AG04450 (cell line): ENCODE results near the gene CRYL1. TPM values are rescaled to one million over a fixed set of nuclear protein-coding genes. Genes with fewer than 3 reads are reported as not detected.

Experiments used
- CTCF ChIA-PET: fragments of 300-600, 350-600 bp; formaldehyde crosslinking; extraction: SDS; loops from one replicate; lab custom pipeline; 2022; ENCODE audit warnings: antibody characterized with exemption, inconsistent platforms; lab: Charles Lee
- POLR2A ChIA-PET: fragments of 350-600 bp; formaldehyde crosslinking; extraction: SDS; loops from one replicate; lab custom pipeline; 2021; ENCODE audit warnings: antibody characterized with exemption, inconsistent platforms; lab: Yijun Ruan, JAX
- DNase-seq: peaks from one replicate; pipeline ENCODE4 v3.0.0-alpha.2; 2011; ENCODE audit warnings: low read depth, low spot score
- H3K27ac ChIP-seq: one replicate; pipeline ENCODE4 v1.5.1; 2012; ENCODE audit warnings: low read depth, low read length, control low read depth
- H3K27me3 ChIP-seq: one replicate; pipeline ENCODE4 v1.6.0; 2012; ENCODE audit warnings: low read length; ENCODE audit not compliant: control insufficient read depth, insufficient read depth
- H3K4me3 ChIP-seq: 2 replicates; pipeline ENCODE4 v1.5.1; 2011; ENCODE audit warnings: mild to moderate bottlenecking, low read depth, low read length, control low read depth
- H3K9me3 ChIP-seq: 2 replicates; pipeline ENCODE4 v1.5.1; 2012; ENCODE audit warnings: low read length; ENCODE audit not compliant: control insufficient read depth, insufficient read depth
- polyA plus RNA-seq: library from polyadenylated mRNA; depleted of rRNA; stranded (reverse); fragments of >200 nt; gene quantifications from 2 replicates; pipeline ENCODE4 v1.2.3, GENCODE V29; 2011
- TF ChIP-seq, protein P1 (sequence below): IDR thresholded peaks from 2 replicates; pipeline ENCODE4 v1.5.1; 2011; ENCODE audit warnings: low read depth, low read length, control low read depth, inconsistent platforms

CRYL1 gene
- polyA plus RNA-seq, 1 experiment: 21.6 TPM

DNA sequence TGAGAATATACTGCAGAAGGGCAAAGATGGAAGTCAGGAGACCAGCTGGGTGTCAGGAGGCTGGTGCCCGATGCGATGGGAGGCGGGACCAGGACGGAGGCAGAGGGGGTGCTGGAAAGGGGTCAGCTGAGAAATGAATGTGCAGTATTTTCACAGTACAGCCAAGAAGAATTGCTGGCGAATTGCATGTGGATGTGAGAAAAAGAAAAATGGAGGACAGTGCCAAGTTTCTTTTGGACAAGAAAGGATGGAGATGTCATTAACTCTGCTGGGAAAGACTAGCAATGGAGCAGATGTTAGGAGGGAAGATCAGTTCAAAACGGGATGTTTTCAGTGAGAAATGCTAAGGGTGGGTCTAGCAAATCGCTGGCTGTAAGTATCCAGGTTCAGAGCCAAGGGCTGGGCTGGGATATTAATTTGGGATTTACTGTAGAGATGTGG is 7.0 kb downstream of the CRYL1 start:
- Histone ChIP-seq H3K4me3 (no peak overlapping the region), H3K9me3 (no peaks in the 10 kb centered on the region; the same call in 1 of the 2 replicates), H3K27ac (no peak overlapping the region), H3K27me3 (no peaks in the 10 kb centered on the region)
- CTCF ChIA-PET: no interaction called here
- POLR2A ChIA-PET: no interaction called here
- TF ChIP-seq, protein P1, sequence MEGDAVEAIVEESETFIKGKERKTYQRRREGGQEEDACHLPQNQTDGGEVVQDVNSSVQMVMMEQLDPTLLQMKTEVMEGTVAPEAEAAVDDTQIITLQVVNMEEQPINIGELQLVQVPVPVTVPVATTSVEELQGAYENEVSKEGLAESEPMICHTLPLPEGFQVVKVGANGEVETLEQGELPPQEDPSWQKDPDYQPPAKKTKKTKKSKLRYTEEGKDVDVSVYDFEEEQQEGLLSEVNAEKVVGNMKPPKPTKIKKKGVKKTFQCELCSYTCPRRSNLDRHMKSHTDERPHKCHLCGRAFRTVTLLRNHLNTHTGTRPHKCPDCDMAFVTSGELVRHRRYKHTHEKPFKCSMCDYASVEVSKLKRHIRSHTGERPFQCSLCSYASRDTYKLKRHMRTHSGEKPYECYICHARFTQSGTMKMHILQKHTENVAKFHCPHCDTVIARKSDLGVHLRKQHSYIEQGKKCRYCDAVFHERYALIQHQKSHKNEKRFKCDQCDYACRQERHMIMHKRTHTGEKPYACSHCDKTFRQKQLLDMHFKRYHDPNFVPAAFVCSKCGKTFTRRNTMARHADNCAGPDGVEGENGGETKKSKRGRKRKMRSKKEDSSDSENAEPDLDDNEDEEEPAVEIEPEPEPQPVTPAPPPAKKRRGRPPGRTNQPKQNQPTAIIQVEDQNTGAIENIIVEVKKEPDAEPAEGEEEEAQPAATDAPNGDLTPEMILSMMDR: no peak
- DNase-seq: no peak

GRCh38 chr13:20514866-20515265 is 10.8 kb downstream of the CRYL1 start:
- H3K27me3 ChIP-seq: no peaks in the 10 kb centered on the region
- no peaks in the 10 kb centered on the region; the same call in 1 of the 2 replicates for H3K9me3 ChIP-seq
- POLR2A ChIA-PET: no interaction called here
- H3K27ac ChIP-seq: no peak overlapping the region
- TF ChIP-seq, protein P1: no peak
- CTCF ChIA-PET: interaction anchor here (1.6 kb wide), 1 partner anchor 314 kb away, joined by 5 read pairs; no protein-coding TSS in a partner anchor
- DNase-seq: no peak
- H3K4me3 ChIP-seq: no peak overlapping the region

GRCh38 chr13:20513466-20513995 is 12.1 kb downstream of the CRYL1 start:
- no peak overlapping the region for H3K4me3 ChIP-seq
- ChIA-PET CTCF (interaction anchor here (0.6 kb wide), 1 partner anchor 12 kb away, joined by 3 read pairs; the partner anchor contains the start of gene CRYL1), POLR2A (no interaction called here)
- H3K27me3 ChIP-seq: no peaks in the 10 kb centered on the region
- no peak for DNase-seq
- H3K27ac ChIP-seq: no peak overlapping the region
- TF ChIP-seq, protein P1: no peak
- H3K9me3 ChIP-seq: no peaks in the 10 kb centered on the region

DNA sequence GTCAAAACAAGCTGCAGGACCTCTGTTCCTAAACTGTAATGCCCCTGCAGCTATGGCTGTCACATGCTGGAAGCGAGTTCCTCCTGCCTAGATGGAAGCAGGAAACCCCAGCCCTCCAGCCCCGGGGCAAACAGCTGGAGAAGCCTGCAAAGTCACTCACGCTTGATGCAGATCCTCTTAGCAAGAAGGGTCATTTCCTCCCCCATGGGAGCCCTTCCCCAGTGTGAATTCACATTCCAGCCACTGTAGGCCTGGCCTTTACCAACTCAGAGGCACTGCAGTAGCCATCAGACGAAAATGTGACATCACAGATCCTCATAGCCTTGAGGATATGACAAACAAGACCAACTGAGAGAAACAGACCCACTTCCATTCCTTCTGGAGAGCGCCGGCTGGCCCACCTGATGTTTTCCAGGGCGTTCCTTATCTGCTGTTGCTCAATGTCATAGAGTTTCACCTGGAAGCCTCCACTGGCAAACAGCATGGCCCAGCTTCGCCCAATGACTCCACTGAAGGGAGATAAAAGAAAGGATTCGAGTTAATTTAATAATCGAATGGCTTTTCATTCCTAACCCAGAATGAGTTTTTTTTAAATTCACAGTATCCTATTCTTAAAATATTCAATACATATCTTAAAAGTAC is 13.5 kb downstream of the CRYL1 start:
- Histone ChIP-seq H3K27me3 (no peaks in the 10 kb centered on the region), H3K4me3 (no peak overlapping the region), H3K9me3 (no peaks in the 10 kb centered on the region), H3K27ac (no peak overlapping the region)
- ChIA-PET POLR2A (no interaction called here), CTCF (interaction anchor here (0.5 kb wide), 1 partner anchor 349 kb away, joined by 5 read pairs; no protein-coding TSS in a partner anchor)
- TF ChIP-seq, protein P1: no peak
- no peak for DNase-seq

- POLR2A ChIA-PET: no interaction called here
- no peak overlapping the region for H3K27ac ChIP-seq
- CTCF ChIA-PET: no interaction called here
- no peak for DNase-seq
- H3K27me3 ChIP-seq: no peaks in the 10 kb centered on the region
- no peak overlapping the region for H3K4me3 ChIP-seq
- H3K9me3 ChIP-seq: no peaks in the 10 kb centered on the region; the same call in none of the 2 replicates
- TF ChIP-seq, protein P1: no peak
These were observed 19.0 kb downstream of the CRYL1 start for GRCh38 chr13:20506696-20507095.
